K562 treated with DMSO at 1 percent for 12 hours (cell line): Measurements from ENCODE around the gene ANKRD42. TPM values are rescaled to one million over a fixed set of nuclear protein-coding genes. Genes with fewer than 3 reads are reported as not detected.

ENCODE experiments used
- total RNA-seq: library from RNA; unstranded; fragments of 300-600 nt; gene quantifications from 2 replicates; pipeline ENCODE4 v1.2.3, GENCODE V29; 2022; ENCODE audit not compliant: insufficient read depth

ANKRD42 gene
- total RNA-seq, result 3.0 and 6.0 TPM in 2 replicates

GRCh38 chr11:83193315-83194280 lies at the start of gene ANKRD42:
Gene ANKRD42 (plus strand): TSS chr11:83193712. CDS start chr11:83194671, 959 bp downstream.

GRCh38 chr11:83156996-83157593 lies 36.4 kb upstream of the ANKRD42 start, which contains the start of gene PCF11:
Gene PCF11 (plus strand): TSS chr11:83157131. CDS start chr11:83157440, 309 bp downstream.

GRCh38 chr11:83285771-83286528 lies 92.4 kb downstream of the ANKRD42 start, which contains the start of gene CCDC90B:
Gene CCDC90B (minus strand): TSS chr11:83286367. CDS start chr11:83285972, 395 bp downstream.

Other genes starting within 250 kb of the ANKRD42 start
- gene RAB30, start 121.8 kb upstream of the ANKRD42 start, total RNA-seq, result 1.3 and 2.2 TPM in 2 replicates
- 14.9 and 41.9 TPM in 2 replicates for gene PCF11, start 36.6 kb upstream of the ANKRD42 start, total RNA-seq
- 26.8 and 39.1 TPM in 2 replicates for gene CCDC90B, start 92.7 kb downstream of the ANKRD42 start, total RNA-seq